ENCODE data around the gene RUNX2. TPM values are rescaled to one million over a fixed set of nuclear protein-coding genes. Genes with fewer than 3 reads are reported as not detected.

The RUNX2 gene
- total and polyA plus RNA-seq, 8 donors = 2.5 to 5.9 (median 3.0) TPM

DNA sequence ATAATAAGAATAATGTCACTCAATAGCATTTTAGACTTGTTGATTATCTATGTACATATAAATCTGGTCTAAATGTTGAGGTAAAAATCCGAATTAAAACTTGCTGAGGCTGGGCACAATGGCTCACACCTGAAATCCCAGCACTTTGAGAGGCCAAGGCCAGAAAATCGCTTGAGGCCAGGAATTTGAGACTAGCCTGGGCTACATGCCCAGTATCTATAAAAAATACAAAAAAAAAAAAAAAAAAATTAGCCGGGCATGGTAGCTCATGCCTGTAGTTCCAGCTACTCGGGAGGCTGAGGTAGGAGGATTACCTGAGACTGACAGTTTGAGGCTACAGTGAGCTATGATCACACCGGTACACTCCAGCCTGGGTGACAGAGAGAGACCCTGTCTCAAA lies 83.8 kb downstream of the RUNX2 start:
- Histone ChIP-seq H3K36me3 (no peaks in the 10 kb centered on the region), H3K27ac (no peak overlapping the region), H3K4me3 (no peak overlapping the region), H3K27me3 (peaks cover 0 to 31% of the 10 kb centered on the region in 2 donors), H3K9me3 (no peaks in the 10 kb centered on the region), H3K4me1 (no peaks in the 10 kb centered on the region)
- intact Hi-C loops (cut with DNase I) = no loop called here
- no peak for DNase-seq
- TF ChIP-seq, protein P1, sequence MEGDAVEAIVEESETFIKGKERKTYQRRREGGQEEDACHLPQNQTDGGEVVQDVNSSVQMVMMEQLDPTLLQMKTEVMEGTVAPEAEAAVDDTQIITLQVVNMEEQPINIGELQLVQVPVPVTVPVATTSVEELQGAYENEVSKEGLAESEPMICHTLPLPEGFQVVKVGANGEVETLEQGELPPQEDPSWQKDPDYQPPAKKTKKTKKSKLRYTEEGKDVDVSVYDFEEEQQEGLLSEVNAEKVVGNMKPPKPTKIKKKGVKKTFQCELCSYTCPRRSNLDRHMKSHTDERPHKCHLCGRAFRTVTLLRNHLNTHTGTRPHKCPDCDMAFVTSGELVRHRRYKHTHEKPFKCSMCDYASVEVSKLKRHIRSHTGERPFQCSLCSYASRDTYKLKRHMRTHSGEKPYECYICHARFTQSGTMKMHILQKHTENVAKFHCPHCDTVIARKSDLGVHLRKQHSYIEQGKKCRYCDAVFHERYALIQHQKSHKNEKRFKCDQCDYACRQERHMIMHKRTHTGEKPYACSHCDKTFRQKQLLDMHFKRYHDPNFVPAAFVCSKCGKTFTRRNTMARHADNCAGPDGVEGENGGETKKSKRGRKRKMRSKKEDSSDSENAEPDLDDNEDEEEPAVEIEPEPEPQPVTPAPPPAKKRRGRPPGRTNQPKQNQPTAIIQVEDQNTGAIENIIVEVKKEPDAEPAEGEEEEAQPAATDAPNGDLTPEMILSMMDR (IDR thresholded peaks at IDR 0.05) = no peak
- ATAC-seq = no peak

- H3K27ac ChIP-seq = no peak overlapping the region
- ATAC-seq = no peak
- intact Hi-C loops (cut with DNase I) = no loop called here
- peaks cover 13 to 61% of the 10 kb centered on the region in 2 donors for H3K27me3 ChIP-seq
- no peaks in the 10 kb centered on the region for H3K36me3 ChIP-seq
- H3K4me3 ChIP-seq = no peak overlapping the region
- TF ChIP-seq, protein P1 (IDR thresholded peaks at IDR 0.05) = no peak
- DNase-seq = no peak
- no peaks in the 10 kb centered on the region for H3K9me3 ChIP-seq
- peaks cover 6 to 13% of the 10 kb centered on the region in 2 donors for H3K4me1 ChIP-seq
These were observed 87.2 kb downstream of the RUNX2 start for GRCh38 chr6:45415315-45415714.

GRCh38 chr6:45415788-45416518 lies 87.8 kb downstream of the RUNX2 start:
- Histone ChIP-seq H3K9me3 (no peaks in the 10 kb centered on the region), H3K4me3 (no peak overlapping the region), H3K27ac (no peak overlapping the region), H3K27me3 (peaks cover 19 to 68% of the 10 kb centered on the region in 2 donors), H3K4me1 (peaks cover 9 to 19% of the 10 kb centered on the region in 2 donors), H3K36me3 (no peaks in the 10 kb centered on the region)
- TF ChIP-seq, protein P1 (IDR thresholded peaks at IDR 0.05) = no peak
- ATAC-seq (no peak), DNase-seq (no peak)
- intact Hi-C loops (cut with DNase I) = no loop called here

GRCh38 chr6:45416700-45417099 lies 88.6 kb downstream of the RUNX2 start:
- Histone ChIP-seq H3K27ac (no peak overlapping the region), H3K4me3 (no peak overlapping the region), H3K9me3 (no peaks in the 10 kb centered on the region), H3K27me3 (peaks cover 24 to 75% of the 10 kb centered on the region in 2 donors), H3K4me1 (peaks cover 9 to 27% of the 10 kb centered on the region in 2 donors), H3K36me3 (no peaks in the 10 kb centered on the region)
- no peak for ATAC-seq
- intact Hi-C loops (cut with DNase I) = no loop called here
- DNase-seq = no peak
- TF ChIP-seq, protein P1 (IDR thresholded peaks at IDR 0.05) = no peak

GRCh38 chr6:45417436-45417835 lies 89.3 kb downstream of the RUNX2 start:
- Histone ChIP-seq H3K36me3 (no peaks in the 10 kb centered on the region), H3K4me1 (peaks cover 9 to 28% of the 10 kb centered on the region in 2 donors), H3K27me3 (peaks cover 24 to 80% of the 10 kb centered on the region in 2 donors), H3K27ac (no peak overlapping the region), H3K9me3 (no peaks in the 10 kb centered on the region), H3K4me3 (no peak overlapping the region)
- ATAC-seq (no peak), DNase-seq (no peak)
- TF ChIP-seq, protein P1 (IDR thresholded peaks at IDR 0.05) = no peak
- intact Hi-C loops (cut with DNase I) = no loop called here
